ENCODE results near the gene SFMBT2. TPM values are rescaled to one million over a fixed set of nuclear protein-coding genes. Genes with fewer than 3 reads are reported as not detected.
A peak's percentile ranks its signal among the peaks of the same experiment; 100 is the strongest.
"Not testable (repeated sequence)": the region's sequence is repeated elsewhere in the genome, so short reads cannot be mapped to it uniquely, and the experiment has no call there.

Gene SFMBT2
- total and polyA plus RNA-seq, 8 donors, result 4.1 to 12.6 (median 5.2) TPM

GRCh38 chr10:7314170-7314569, 96.7 kb downstream of the SFMBT2 start:
- H3K36me3 ChIP-seq, result peaks cover 0 to 3% of the 10 kb centered on the region in 2 donors
- intact Hi-C loops (cut with DNase I), result no loop called here
- ATAC-seq, result no peak

GRCh38 chr10:7312488-7312857, 98.4 kb downstream of the SFMBT2 start:
- Histone ChIP-seq H3K27ac (no peak overlapping the region), H3K27me3 (no peaks in the 10 kb centered on the region), H3K4me1 (no peaks in the 10 kb centered on the region), H3K36me3 (peaks cover 0 to 3% of the 10 kb centered on the region in 2 donors), H3K4me3 (no peak overlapping the region), H3K9me3 (no peaks in the 10 kb centered on the region)
- no peak for TF ChIP-seq CTCF (IDR thresholded peaks at IDR 0.05)
- no peak for ATAC-seq
- DNase-seq, result peak in 1 of 4 donors; percentile 12
- intact Hi-C loops (cut with DNase I), result no loop called here

More at GRCh38 chr10:7314170-7314569, 96.7 kb downstream of the SFMBT2 start:
- no peak overlapping the region for H3K4me3 ChIP-seq
- no peak overlapping the region for H3K27ac ChIP-seq
- no peaks in the 10 kb centered on the region for H3K27me3 ChIP-seq
- H3K9me3 ChIP-seq, result no peaks in the 10 kb centered on the region
- DNase-seq, result no peak
- no peak for TF ChIP-seq CTCF (IDR thresholded peaks at IDR 0.05)
- H3K4me1 ChIP-seq, result peaks cover 9 to 15% of the 10 kb centered on the region in 2 donors

- intact Hi-C loops (cut with DNase I); H3K27ac ChIP-seq; H3K9me3 ChIP-seq; DNase-seq; H3K27me3 ChIP-seq; H3K4me1 ChIP-seq; ATAC-seq; H3K4me3 ChIP-seq; H3K36me3 ChIP-seq: not testable (repeated sequence)
These were observed 98.9 kb downstream of the SFMBT2 start for GRCh38 chr10:7311850-7312487.

GRCh38 chr10:7311218-7311849, 99.5 kb downstream of the SFMBT2 start:
- Histone ChIP-seq H3K36me3 (peaks cover 0 to 3% of the 10 kb centered on the region in 2 donors), H3K27ac (no peak overlapping the region), H3K27me3 (no peaks in the 10 kb centered on the region), H3K9me3 (no peaks in the 10 kb centered on the region), H3K4me1 (no peaks in the 10 kb centered on the region), H3K4me3 (no peak overlapping the region)
- no peak for DNase-seq
- peak; percentile 93 for ATAC-seq
- intact Hi-C loops (cut with DNase I), result no loop called here
- TF ChIP-seq CTCF (IDR thresholded peaks at IDR 0.05), result no peak

- Histone ChIP-seq H3K9me3 (no peaks in the 10 kb centered on the region), H3K4me3 (no peak overlapping the region), H3K36me3 (peaks cover 0 to 3% of the 10 kb centered on the region in 2 donors), H3K27ac (no peak overlapping the region), H3K4me1 (no peaks in the 10 kb centered on the region), H3K27me3 (no peaks in the 10 kb centered on the region)
- ATAC-seq (no peak), DNase-seq (no peak)
- no peak for TF ChIP-seq CTCF (IDR thresholded peaks at IDR 0.05)
- intact Hi-C loops (cut with DNase I), result no loop called here
These were observed 100.8 kb downstream of the SFMBT2 start for GRCh38 chr10:7310076-7310475.

Data from left lung (tissue), 10 donors.